NT2/D1 (cell line): Measurements from ENCODE around the gene TIAM1.

Experiments used
- YY1 ChIP-seq: IDR thresholded peaks from 2 replicates; pipeline ENCODE4 v1.6.1; 2011; ENCODE audit not compliant: insufficient read length, insufficient read depth
- ZNF274 ChIP-seq: IDR thresholded peaks from 2 replicates; pipeline ENCODE4 v1.6.1; 2011; ENCODE audit warnings: mild to moderate bottlenecking, low read depth, low read length

DNA sequence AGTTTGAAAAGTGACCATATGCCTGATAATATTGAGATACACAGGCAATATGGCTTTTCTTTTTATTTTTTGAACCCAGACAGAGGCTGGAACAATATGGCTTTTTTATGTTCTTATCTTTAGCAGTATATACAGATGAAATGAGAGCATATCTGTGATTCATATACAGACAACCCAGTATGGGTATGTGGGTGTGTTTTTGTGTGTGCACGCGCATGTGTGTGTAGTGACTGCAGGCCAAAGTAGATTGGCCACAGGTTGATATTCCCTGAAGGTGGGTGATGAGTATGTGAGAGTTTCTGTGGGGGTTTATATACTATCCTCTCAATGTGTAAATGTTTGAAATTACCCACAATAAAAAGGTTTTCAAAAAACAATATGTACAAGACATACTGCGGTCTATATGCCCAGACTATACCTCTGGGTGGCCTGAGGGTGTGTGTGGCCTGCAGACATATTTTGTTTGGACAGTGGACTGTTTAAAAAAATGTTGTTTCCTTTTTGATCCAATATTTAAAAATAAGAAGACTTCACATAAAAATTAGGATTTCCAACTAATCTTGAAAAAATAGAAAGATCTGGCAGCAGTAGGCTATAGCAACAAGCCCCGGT lies 26.3 kb upstream of the TIAM1 start:
- TF ChIP-seq ZNF274 (no peak), YY1 (no peak)
